ENCODE results near the gene IFNA6. TPM values are rescaled to one million over a fixed set of nuclear protein-coding genes. Genes with fewer than 3 reads are reported as not detected.
A peak's percentile ranks its signal among the peaks of the same experiment; 100 is the strongest.

IFNA6 gene
- total RNA-seq, 1 donor from 2014 or later: not detected

- intact Hi-C loops (cut with DNase I): no loop called here
- no peak for TF ChIP-seq CTCF (IDR thresholded peaks at IDR 0.05)
- H3K36me3 ChIP-seq: peaks cover 28% of the 10 kb centered on the region
Observed at GRCh38 chr9:21322911-21323461, 27.7 kb downstream of the IFNA6 start.

GRCh38 chr9:21320465-21320864 lies 30.2 kb downstream of the IFNA6 start:
- no peaks in the 10 kb centered on the region for H3K4me1 ChIP-seq
- H3K9me3 ChIP-seq: no peaks in the 10 kb centered on the region
- peaks cover 28% of the 10 kb centered on the region for H3K36me3 ChIP-seq
- no peak overlapping the region for H3K27ac ChIP-seq
- TF ChIP-seq CTCF (IDR thresholded peaks at IDR 0.05): no peak
- DNase-seq: no peak
- no peak for ATAC-seq
- intact Hi-C loops (cut with DNase I): no loop called here
- H3K4me3 ChIP-seq: no peak overlapping the region
- peaks cover 7% of the 10 kb centered on the region for H3K27me3 ChIP-seq

More at GRCh38 chr9:21322911-21323461, 27.7 kb downstream of the IFNA6 start:
- H3K9me3 ChIP-seq: no peaks in the 10 kb centered on the region
- ATAC-seq (no peak), DNase-seq (no peak)
- no peak overlapping the region for H3K27ac ChIP-seq
- no peak overlapping the region for H3K4me3 ChIP-seq
- peaks cover 10% of the 10 kb centered on the region for H3K4me1 ChIP-seq
- H3K27me3 ChIP-seq: no peaks in the 10 kb centered on the region

- no peaks in the 10 kb centered on the region for H3K4me1 ChIP-seq
- peaks cover 23% of the 10 kb centered on the region for H3K36me3 ChIP-seq
- intact Hi-C loops (cut with DNase I): no loop called here
- no peak overlapping the region for H3K4me3 ChIP-seq
- peaks cover 10% of the 10 kb centered on the region for H3K27me3 ChIP-seq
- no peak overlapping the region for H3K27ac ChIP-seq
- TF ChIP-seq CTCF (IDR thresholded peaks at IDR 0.05): peak; percentile 75
- peak; percentile 87 for ATAC-seq
- DNase-seq: no peak
- no peaks in the 10 kb centered on the region for H3K9me3 ChIP-seq
Observed at GRCh38 chr9:21317956-21318923, 32.4 kb downstream of the IFNA6 start.

GRCh38 chr9:21316860-21317259 lies 33.8 kb downstream of the IFNA6 start:
- Histone ChIP-seq H3K4me1 (no peaks in the 10 kb centered on the region), H3K27me3 (peaks cover 10% of the 10 kb centered on the region), H3K9me3 (no peaks in the 10 kb centered on the region), H3K4me3 (no peak overlapping the region), H3K36me3 (peaks cover 10% of the 10 kb centered on the region), H3K27ac (no peak overlapping the region)
- TF ChIP-seq CTCF (IDR thresholded peaks at IDR 0.05): no peak
- no peak for ATAC-seq
- DNase-seq: no peak
- intact Hi-C loops (cut with DNase I): no loop called here

- Histone ChIP-seq H3K36me3 (peaks cover 3% of the 10 kb centered on the region), H3K4me1 (no peaks in the 10 kb centered on the region), H3K9me3 (no peaks in the 10 kb centered on the region), H3K27ac (no peak overlapping the region), H3K4me3 (no peak overlapping the region), H3K27me3 (peaks cover 10% of the 10 kb centered on the region)
- ATAC-seq (no peak), DNase-seq (no peak)
- TF ChIP-seq CTCF (IDR thresholded peaks at IDR 0.05): no peak
- intact Hi-C loops (cut with DNase I): no loop called here
Observed at GRCh38 chr9:21316032-21316842, 34.5 kb downstream of the IFNA6 start.
